Measurements from ENCODE around the gene SLC9A1. TPM values are rescaled to one million over a fixed set of nuclear protein-coding genes. Genes with fewer than 3 reads are reported as not detected.

The SLC9A1 gene
- total RNA-seq, 3 donors from 2014 or later, result 19.8 to 21.0 (median 19.8) TPM

Other genes starting within 250 kb of the SLC9A1 start
- gene NR0B2, start 241.2 kb downstream of the SLC9A1 start, total RNA-seq, result not detected
- gene NUDC, start 233.4 kb downstream of the SLC9A1 start, total RNA-seq, result 100 to 1,000 TPM; 182 to 204 (median 186) TPM
- not detected for gene KDF1, start 194.7 kb downstream of the SLC9A1 start, total RNA-seq
- gene TRNP1, start 161.4 kb downstream of the SLC9A1 start, total RNA-seq, result 1 to 10 TPM in 1 of 3 donors, under 1 TPM in 2; 0.61 to 1.5 (median 0.76) TPM
- gene TENT5B, start 142.3 kb downstream of the SLC9A1 start, total RNA-seq, result under 1 TPM in 2 of 3 donors, not detected in 1; 0.14 to 0.15 TPM
- gene WDTC1, start 79.5 kb upstream of the SLC9A1 start, total RNA-seq, result 10 to 100 TPM in 2 of 3 donors, 1 to 10 TPM in 1; 7.1 to 12.4 (median 10.5) TPM
- gene TMEM222, start 167.0 kb upstream of the SLC9A1 start, total RNA-seq, result 10 to 100 TPM; 51.0 to 55.1 (median 51.7) TPM
- 1 to 10 TPM; 5.9 to 6.8 (median 6.3) TPM for gene SYTL1, start 186.9 kb upstream of the SLC9A1 start, total RNA-seq
- gene MAP3K6, start 211.8 kb upstream of the SLC9A1 start, total RNA-seq, result 1 to 10 TPM; 3.1 to 4.8 (median 3.5) TPM
- gene FCN3, start 219.7 kb upstream of the SLC9A1 start, total RNA-seq, result under 1 TPM in 2 of 3 donors, not detected in 1; 0.33 to 0.34 TPM
- not detected for gene CD164L2, start 228.2 kb upstream of the SLC9A1 start, total RNA-seq
- gene GPR3, start 237.5 kb upstream of the SLC9A1 start, total RNA-seq, result 1 to 10 TPM; 2.7 to 4.9 (median 3.4) TPM